NB4 (cell line): ENCODE data around the gene GABRR3.

ENCODE experiments used
- CTCF ChIP-seq: IDR thresholded peaks from one replicate; pipeline ENCODE4 v1.5.1; 2012; ENCODE audit warnings: low read depth, low read length
- MAX ChIP-seq: IDR thresholded peaks from 2 replicates; pipeline ENCODE4 v1.6.1; 2011; ENCODE audit warnings: low read depth, low read length

GRCh38 chr3:98004721-98005120 is 30.4 kb downstream of the GABRR3 start:
- TF ChIP-seq MAX (no peak), CTCF (no peak)
